NCI-H1417 (cell line): Measurements from ENCODE around the gene MLLT10.
A peak's percentile ranks its signal among the peaks of the same experiment; 100 is the strongest.

Experiments
- DNase-seq, 3 experiments: peaks; one replicate each; lab custom pipeline; 2025; lab: John Stamatoyannopoulos, UW

Gene MLLT10

GRCh38 chr10:21638681-21639080 lies 104.6 kb downstream of the MLLT10 start:
- peak in 1 of 3 experiments; percentile 12 for DNase-seq

- DNase-seq = no peak
Measured at GRCh38 chr10:21648040-21648439, 114.0 kb downstream of the MLLT10 start.

- peak in 1 of 3 experiments; percentile 2 for DNase-seq
Measured at GRCh38 chr10:21649454-21649872, 115.4 kb downstream of the MLLT10 start.

GRCh38 chr10:21650353-21650752 lies 116.3 kb downstream of the MLLT10 start:
- DNase-seq = no peak

GRCh38 chr10:21655236-21655635 lies 121.2 kb downstream of the MLLT10 start:
- no peak for DNase-seq

- DNase-seq = no peak
Measured at GRCh38 chr10:21655687-21656086, 121.7 kb downstream of the MLLT10 start.

- no peak for DNase-seq
Measured at GRCh38 chr10:21661087-21661486, 127.1 kb downstream of the MLLT10 start.

GRCh38 chr10:21661935-21662334 lies 127.9 kb downstream of the MLLT10 start:
- DNase-seq = no peak

- no peak for DNase-seq
Measured at GRCh38 chr10:21662635-21663034, 128.6 kb downstream of the MLLT10 start.

- DNase-seq = no peak
Measured at GRCh38 chr10:21668831-21669230, 134.8 kb downstream of the MLLT10 start.

GRCh38 chr10:21670391-21670790 lies 136.4 kb downstream of the MLLT10 start:
- DNase-seq = no peak

GRCh38 chr10:21673668-21674067 lies 139.6 kb downstream of the MLLT10 start:
- DNase-seq = no peak

- DNase-seq = peak in 2 of 3 experiments; percentile 3 to 5
Measured at GRCh38 chr10:21675157-21675796, 141.2 kb downstream of the MLLT10 start.

- no peak for DNase-seq
Measured at GRCh38 chr10:21677551-21677950, 143.5 kb downstream of the MLLT10 start.

- no peak for DNase-seq
Measured at GRCh38 chr10:21681156-21681555, 147.1 kb downstream of the MLLT10 start.

GRCh38 chr10:21687266-21688008 lies 153.4 kb downstream of the MLLT10 start:
- DNase-seq = no peak

GRCh38 chr10:21688009-21688332 lies 153.9 kb downstream of the MLLT10 start:
- DNase-seq = no peak

GRCh38 chr10:21688870-21689269 lies 154.8 kb downstream of the MLLT10 start:
- no peak for DNase-seq

- DNase-seq = no peak
Measured at GRCh38 chr10:21689881-21690280, 155.8 kb downstream of the MLLT10 start.

- DNase-seq = no peak
Measured at GRCh38 chr10:21692916-21693315, 158.9 kb downstream of the MLLT10 start.

- DNase-seq = no peak
Measured at GRCh38 chr10:21693418-21693817, 159.4 kb downstream of the MLLT10 start.

- no peak for DNase-seq
Measured at GRCh38 chr10:21694631-21695030, 160.6 kb downstream of the MLLT10 start.

- no peak for DNase-seq
Measured at GRCh38 chr10:21696302-21696701, 162.3 kb downstream of the MLLT10 start.

- DNase-seq = no peak
Measured at GRCh38 chr10:21699575-21699974, 165.5 kb downstream of the MLLT10 start.
